GM18505 (cell line): Measurements from ENCODE around the gene LRRC3C.

Experiments used
- ATAC-seq: cut with Tn5 transposase; IDR thresholded peaks from one replicate; pipeline ENCODE4 v1.9.1; 2021; ENCODE audit not compliant: unreplicated experiment
- POLR2A ChIP-seq: IDR thresholded peaks from 4 replicates; pipeline ENCODE4 v1.6.1; 2011; ENCODE audit warnings: borderline replicate concordance; ENCODE audit not compliant: insufficient read depth, insufficient read length; ENCODE audit errors: extremely low read depth

The LRRC3C gene

DNA sequence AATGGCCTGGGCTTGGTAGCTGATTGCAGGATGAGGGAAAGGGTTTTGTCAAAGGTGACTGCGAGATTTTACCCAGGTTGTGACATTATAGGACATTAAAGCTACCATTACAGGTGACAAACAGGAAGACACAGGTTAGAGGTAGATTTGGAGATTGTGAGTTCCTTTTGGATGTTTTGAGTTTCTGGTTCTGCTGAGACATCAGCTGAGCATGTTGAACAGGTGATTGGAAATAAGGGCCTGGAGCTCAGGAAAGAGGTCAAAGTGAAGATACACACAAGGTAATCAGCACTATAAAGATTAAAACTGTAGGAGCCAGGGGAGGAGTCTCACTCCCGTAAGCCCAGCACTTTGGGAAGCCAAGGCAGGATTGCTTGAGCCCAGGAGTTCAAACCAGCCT is 41.2 kb downstream of the LRRC3C start:
- ATAC-seq = no peak
- TF ChIP-seq POLR2A = no peak

DNA sequence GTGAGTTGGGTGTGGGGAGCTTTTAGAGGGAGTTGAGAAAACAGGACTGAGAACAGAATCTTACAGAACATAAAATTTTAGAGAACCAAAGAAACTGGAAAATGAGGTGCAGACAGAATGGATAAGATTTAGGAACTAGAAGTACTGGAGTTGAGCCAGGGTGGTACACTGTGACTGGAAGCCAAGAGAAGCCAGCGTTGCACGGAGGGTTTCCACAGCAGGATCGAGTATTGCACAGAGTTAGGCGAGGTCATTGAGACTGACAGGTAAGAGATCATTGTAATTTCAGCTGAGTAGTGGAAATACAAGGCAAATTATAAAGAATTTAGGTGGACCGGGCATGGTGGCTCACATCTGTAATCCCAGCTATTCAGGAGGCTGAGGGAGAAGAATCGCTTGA is 41.8 kb downstream of the LRRC3C start:
- no peak for TF ChIP-seq POLR2A
- no peak for ATAC-seq

DNA sequence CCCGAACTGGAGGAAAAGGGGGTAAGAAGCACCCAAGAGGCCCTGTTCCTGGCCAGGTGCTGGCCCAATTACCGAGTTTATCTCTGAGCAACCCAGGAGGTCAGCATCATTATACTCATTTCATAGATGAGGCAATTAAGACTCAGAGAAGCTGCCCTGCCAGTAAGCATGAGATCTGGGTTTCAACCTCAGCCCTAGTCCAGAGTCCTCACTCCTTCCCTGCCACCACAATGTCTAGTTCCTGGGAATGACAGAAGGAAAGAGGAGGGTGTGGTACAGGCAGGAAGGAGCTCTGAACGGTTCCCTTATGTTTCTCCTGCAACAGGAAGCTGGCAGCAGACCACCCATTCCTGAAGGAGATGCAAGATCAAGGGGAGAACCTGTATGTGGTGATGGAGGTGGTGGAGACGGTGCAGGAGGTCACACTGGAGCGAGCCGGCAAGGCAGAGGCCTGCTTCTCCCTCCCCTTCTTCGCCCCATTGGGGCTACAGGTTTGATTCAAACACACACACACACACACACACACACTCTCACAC is 42.7 kb downstream of the LRRC3C start:
- TF ChIP-seq POLR2A = no peak
- ATAC-seq = no peak

DNA sequence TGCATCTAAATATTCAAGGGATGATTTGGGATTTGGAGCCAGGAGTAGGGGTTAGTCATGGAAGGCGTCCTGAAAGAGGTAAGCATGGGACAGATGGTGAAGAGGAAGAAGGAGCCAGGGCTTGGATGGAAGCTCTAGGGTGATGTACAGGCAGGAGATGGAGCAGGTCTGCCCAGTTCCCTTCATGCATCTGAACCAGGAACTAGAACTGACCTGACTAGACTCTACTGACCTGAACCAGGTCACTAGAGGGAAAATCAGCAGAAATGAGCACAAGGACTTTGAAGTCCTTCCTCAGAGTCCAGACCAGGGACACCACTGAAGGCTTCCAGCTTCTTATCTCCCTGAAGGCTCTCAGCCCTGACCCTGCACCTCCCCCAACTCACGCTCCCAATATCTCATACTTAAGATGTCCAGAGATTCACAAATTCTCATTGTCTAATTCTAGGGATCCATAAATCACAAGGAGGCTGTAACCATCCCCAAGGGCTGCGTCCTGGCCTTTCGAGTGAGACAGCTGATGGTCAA is 43.6 kb downstream of the LRRC3C start:
- ATAC-seq = no peak
- TF ChIP-seq POLR2A = no peak

DNA sequence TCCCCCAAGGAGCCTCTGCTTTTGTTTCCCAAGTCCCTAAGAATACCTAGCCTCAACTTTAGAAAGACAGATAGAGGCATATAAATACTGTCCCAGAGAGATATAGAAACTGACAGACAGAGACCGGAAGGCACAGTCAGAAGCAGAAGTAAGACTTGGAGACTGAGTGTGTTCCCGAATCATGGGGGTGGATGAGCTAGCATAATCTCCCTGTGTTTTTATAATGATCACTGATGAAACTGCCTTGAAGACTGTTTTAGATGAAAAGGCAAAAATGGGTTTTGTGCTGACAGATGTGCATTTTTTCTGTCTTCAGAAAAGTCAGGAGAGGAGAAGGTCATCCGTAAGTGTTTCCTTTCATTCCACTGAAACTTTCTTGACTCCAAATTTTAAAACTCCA is 44.7 kb downstream of the LRRC3C start:
- no peak for ATAC-seq
- TF ChIP-seq POLR2A = no peak

DNA sequence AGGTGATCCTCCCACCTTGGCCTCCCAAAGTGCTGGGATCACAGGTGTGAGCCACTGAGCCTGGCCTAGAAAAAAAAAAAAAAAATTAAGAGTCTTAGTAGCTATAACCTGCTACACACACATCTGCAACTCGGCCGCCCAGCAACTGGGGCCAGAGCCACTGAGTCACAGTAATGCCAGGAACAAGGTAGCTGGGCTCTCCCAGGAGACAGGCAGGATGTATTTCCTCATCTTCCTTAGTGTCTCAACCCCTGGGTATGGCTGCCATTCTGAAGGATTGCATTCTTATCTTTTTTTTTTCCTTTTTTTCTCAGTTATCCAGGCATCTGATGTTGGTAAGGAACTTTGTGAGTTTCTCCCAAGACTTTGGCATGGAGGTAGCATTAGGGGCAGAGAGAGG is 46.0 kb downstream of the LRRC3C start:
- no peak for TF ChIP-seq POLR2A
- no peak for ATAC-seq

DNA sequence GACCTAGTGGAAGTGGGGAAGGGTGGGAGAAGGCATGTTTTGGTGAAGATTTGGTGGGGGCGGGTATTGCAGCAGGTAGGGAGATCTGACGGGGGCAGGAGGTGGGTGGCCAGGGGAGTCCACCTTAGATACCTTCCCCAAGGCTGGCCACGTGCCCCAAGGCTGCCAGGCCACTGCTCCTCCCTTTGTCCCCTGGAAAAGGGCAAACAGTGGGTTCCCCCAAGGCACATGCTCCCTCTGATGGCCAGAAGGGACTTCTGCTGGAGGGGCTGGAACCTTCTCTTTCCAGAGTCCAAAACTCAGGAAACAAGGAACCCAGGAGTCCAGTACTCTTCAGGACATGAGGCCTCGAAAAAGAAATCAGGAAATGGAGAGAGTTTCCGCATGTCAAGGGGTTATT is 46.9 kb downstream of the LRRC3C start:
- TF ChIP-seq POLR2A = no peak
- ATAC-seq = no peak

DNA sequence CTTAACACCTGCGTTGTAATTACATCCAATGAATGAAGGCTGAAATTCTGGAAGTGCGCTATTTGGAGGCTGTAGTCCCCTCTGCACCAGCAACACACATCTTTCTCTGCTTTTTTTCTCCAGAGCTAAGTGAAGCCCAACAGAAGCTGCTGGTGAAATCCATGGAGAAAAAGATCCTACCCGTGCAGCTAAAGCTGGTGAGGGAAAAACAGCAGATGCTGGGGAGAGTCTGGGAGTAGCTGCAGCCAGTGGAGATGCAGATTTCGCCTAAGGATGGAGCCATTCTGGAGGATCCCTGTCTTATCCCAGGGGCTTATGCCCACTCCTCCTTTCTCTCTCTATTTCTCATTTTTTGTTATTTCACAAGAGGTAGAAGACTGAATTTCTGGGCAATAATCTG is 48.3 kb downstream of the LRRC3C start:
- no peak for ATAC-seq
- TF ChIP-seq POLR2A = no peak

DNA sequence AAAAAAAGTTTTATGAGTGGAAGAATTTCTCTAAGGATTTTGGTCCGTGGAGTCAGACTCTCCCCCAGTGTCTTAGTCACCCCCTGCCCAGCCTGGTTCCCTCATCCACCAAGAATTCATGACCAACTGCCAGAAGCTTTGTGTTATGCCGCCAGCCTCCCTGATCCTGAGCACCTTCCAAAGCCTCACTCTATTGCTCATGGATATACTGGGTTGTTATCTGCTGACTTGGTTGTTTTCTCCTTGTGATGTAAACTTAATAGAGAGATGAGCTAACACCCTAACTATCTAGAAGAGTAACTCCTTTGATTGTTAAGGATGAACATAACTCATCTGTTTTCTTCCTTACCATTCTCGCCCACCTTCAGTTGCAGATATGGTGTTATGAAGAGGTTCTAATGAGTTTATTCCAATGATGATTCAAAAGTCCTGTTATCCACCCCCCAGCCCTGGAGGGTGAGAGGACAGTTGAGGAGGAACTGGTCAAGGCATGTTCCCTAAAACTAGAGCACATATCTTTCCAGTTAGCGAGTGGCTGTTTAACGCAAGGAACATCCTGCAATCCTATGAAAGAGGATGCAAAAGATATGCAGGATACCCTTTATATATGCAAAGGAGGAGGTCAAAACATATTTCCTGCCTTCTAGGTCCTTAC is 51.6 kb downstream of the LRRC3C start:
- TF ChIP-seq POLR2A = no peak
- no peak for ATAC-seq

DNA sequence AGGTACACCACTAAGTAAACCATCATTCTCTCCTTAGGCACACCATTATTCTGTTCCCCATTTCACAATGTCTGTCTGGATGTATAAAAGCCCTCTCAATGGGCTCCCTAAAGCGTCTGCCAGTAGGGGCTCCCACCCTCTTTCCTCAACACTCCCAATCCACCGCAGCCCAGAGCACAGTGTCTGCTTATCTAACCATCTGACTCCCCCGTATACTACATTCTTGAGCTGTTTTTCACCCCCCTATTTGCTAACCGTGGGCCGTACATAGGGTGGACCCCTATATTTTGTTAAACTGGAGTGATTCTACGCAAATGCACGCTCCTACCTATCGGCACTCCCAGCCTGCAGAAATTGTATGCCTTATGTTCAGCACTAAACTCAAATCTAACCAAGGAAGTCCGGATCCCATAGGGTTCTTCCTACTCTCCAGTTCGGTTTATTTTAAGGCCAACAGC is 52.4 kb downstream of the LRRC3C start:
- no peak for TF ChIP-seq POLR2A
- ATAC-seq = peak; percentile 14

DNA sequence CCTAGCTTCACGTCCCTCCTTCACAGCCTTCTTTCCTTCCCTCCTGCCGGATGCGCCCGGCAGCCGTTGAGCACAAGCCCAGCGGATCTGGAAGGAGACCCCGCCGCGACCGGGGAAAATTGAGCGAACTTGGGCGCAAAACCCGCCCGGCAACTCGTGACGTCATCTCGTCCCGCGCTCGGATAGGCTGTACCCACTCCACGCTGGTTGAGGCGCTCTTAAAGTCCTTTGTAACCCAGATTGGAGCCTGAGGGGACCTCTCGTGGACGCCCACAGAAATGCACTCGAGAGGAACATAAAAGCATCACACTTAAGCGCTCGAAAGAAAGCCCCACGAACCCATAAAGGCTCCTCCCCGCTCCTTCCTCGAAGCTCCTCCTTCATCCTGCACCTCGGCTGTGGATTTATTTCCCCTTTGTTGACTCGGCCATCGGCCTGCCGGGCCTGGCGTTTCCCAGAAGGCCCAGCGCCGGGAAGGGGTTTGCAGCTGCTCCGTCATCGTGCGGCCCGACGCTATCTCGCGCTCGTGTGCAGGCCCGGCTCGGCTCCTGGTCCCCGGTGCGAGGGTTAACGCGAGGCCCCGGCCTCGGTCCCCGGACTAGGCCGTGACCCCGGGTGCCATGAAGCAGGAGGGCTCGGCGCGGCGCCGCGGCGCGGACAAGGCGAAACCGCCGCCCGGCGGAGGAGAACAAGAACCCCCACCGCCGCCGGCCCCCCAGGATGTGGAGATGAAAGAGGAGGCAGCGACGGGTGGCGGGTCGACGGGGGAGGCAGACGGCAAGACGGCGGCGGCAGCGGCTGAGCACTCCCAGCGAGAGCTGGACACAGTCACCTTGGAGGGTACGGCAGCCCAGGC is 53.0 kb downstream of the LRRC3C start, which contains the start of gene PSMD3:
PSMD3 (plus strand) TSS at position 457 of the 856 bp plus-strand sequence; CDS start at position 621, 164 bp downstream.
- peak; percentile 83 for ATAC-seq
- TF ChIP-seq POLR2A = peak; percentile 80

DNA sequence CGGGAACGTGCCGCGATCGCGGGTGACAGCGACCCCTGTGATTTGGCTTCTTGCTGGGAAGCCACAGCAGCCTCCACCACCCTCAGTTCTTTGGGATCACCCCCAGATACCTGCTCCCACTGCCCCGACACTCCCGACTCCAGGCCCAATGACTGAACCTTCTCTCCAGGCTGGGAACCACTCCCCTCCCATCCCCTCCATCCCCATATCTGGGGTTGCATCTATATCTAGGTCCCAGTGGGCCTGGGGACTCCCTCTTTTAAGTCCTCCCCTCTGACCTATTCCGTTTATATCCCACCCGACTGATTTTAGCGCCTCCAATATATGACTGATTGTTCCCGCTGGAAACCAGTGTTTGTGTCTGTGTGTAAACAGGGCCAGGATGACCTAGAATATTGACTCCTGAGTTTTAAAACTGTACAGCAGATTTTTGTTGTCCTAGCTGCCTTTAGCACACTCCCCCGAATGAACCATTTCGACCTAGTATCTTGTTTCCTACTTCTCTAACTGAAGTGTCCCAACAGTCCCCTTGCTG is 53.7 kb downstream of the LRRC3C start:
- TF ChIP-seq POLR2A = no peak
- no peak for ATAC-seq

DNA sequence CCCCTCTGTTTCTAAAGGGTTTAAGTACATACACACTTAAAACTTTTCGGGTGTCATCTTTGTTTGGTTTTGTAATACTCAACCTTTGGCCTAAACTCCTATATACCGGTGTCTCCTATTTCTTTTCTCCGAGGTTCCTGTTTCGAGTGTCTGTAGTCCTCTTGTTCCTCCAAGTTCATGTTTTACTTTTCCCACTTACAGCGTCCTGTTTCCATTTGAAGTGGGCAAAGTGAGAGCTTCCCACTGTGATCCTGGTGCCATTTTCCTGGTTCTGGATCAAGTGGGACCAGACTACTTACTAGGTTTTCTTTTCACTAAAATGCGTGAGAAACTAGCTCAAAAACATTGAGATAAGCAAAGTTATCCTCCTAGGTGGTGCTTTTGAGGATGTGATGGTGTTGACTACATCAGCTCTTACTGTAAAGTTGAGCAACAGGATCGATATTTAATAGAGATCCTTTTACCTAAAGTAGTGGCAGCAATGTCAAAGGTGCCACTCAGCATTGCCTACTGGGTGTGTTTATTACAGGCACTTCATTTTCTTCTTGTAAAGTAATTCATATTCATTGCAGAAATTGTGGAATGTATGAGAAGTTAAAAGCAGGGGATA is 54.3 kb downstream of the LRRC3C start:
- TF ChIP-seq POLR2A = no peak

DNA sequence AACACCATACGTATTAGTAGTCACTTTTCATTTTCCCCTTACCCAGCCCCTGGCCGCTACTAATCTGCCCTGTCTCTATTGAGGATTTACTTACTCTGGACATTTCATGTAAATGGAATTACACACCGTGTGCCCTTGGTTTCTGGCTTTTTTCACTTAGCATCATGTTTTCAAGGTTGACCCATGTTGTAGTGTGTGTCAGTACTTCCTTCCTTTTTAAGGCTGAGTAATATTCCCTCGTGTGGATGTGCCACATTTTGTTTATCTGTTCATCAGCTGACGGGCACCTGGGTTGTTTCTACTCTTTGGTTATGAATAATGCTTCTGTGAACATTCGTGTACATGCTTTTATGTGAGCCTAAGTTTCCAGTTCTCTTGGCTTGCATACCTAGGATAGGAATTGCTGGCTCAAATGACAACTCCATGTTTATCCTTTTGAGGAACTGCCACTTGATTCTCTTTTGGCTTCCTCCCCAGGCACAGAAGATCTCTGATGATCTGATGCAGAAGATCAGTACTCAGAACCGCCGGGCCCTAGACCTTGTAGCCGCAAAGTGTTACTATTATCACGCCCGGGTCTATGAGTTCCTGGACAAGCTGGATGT is 60.8 kb downstream of the LRRC3C start:
- ATAC-seq = no peak
- TF ChIP-seq POLR2A = no peak

More for the DNA sequence above, 54.3 kb downstream of the LRRC3C start:
- no peak for ATAC-seq
